Neuronal stem cell (in vitro differentiated cells): ENCODE measurements around the gene TIMP2.

Experiments used
- DNase-seq: peaks from one replicate; pipeline ENCODE4 v3.0.0-alpha.2; 2013; ENCODE audit warnings: low spot score
- H2AFZ ChIP-seq: one replicate; pipeline ENCODE4 v1.6.1; 2013; ENCODE audit warnings: mild to moderate bottlenecking, low read length, inconsistent platforms
- H2AK5ac ChIP-seq: 2 replicates; pipeline ENCODE4 v1.6.1; 2013; ENCODE audit warnings: low read depth, mild to moderate bottlenecking, inconsistent platforms, low read length, moderate library complexity, mixed read lengths
- H2BK120ac ChIP-seq: 2 replicates; pipeline ENCODE4 v1.6.1; 2013; ENCODE audit warnings: low read depth, mild to moderate bottlenecking, inconsistent platforms, low read length, moderate library complexity, mixed read lengths
- H2BK12ac ChIP-seq: one replicate; pipeline ENCODE4 v1.6.1; 2013; ENCODE audit warnings: low read length, inconsistent platforms
- H2BK15ac ChIP-seq: 2 replicates; pipeline ENCODE4 v1.6.1; 2013; ENCODE audit warnings: mild to moderate bottlenecking, low read length, inconsistent platforms, mixed read lengths
- H2BK5ac ChIP-seq: one replicate; pipeline ENCODE4 v1.6.1; 2013; ENCODE audit warnings: inconsistent platforms, mild to moderate bottlenecking, low read length, moderate library complexity
- H3K14ac ChIP-seq: one replicate; pipeline ENCODE4 v1.6.1; 2013; ENCODE audit warnings: low read length, inconsistent platforms
- H3K18ac ChIP-seq: 2 replicates; pipeline ENCODE4 v1.6.1; 2013; ENCODE audit warnings: low read length, inconsistent platforms
- H3K23ac ChIP-seq: 2 replicates; pipeline ENCODE4 v1.6.1; 2013; ENCODE audit warnings: low read depth, mild to moderate bottlenecking, mixed read lengths, low read length, inconsistent platforms; ENCODE audit not compliant: poor library complexity
- H3K27ac ChIP-seq: replicated peaks from 3 replicates; pipeline ENCODE4 v1.5.1; 2013; ENCODE audit warnings: low read length, inconsistent platforms
- H3K27me3 ChIP-seq, 3 experiments: 2 replicates each; pipeline ENCODE4 v1.6.1; 2013; ENCODE audit warnings: low read length in 3 of 3, mild to moderate bottlenecking in 2 of 3, inconsistent platforms in 1 of 3, low read depth in 1 of 3, mixed read lengths in 1 of 3, moderate library complexity in 1 of 3; ENCODE audit not compliant: control insufficient read depth in 3 of 3, insufficient read depth in 3 of 3
- H3K36me3 ChIP-seq, 2 donors: replicated peaks in 1 of 2; 2 replicates each; pipeline ENCODE4 v1.6.1; 2013; ENCODE audit warnings: low read length in 2 of 2; ENCODE audit not compliant: control insufficient read depth in 2 of 2, insufficient read depth in 2 of 2
- H3K4ac ChIP-seq: 2 replicates; pipeline ENCODE4 v1.6.1; 2013; ENCODE audit warnings: inconsistent platforms, mild to moderate bottlenecking, low read length, moderate library complexity
- H3K4me1 ChIP-seq, 2 donors: 1 replicate in 1 of 2; 2 replicates in 1 of 2; pipeline ENCODE4 v1.6.1; 2013; ENCODE audit warnings: low read length in 2 of 2, low read depth in 1 of 2; ENCODE audit not compliant: control insufficient read depth in 2 of 2, insufficient read depth in 1 of 2
- H3K4me2 ChIP-seq: one replicate; pipeline ENCODE4 v1.6.1; 2013; ENCODE audit warnings: mild to moderate bottlenecking, low read length, inconsistent platforms; ENCODE audit not compliant: insufficient read depth, poor library complexity, severe bottlenecking
- H3K4me3 ChIP-seq, 2 donors: 2 replicates each; pipeline ENCODE4 v1.5.1; 2013; ENCODE audit warnings: low read length in 2 of 2, mild to moderate bottlenecking in 2 of 2, inconsistent platforms in 1 of 2, moderate library complexity in 1 of 2
- H3K79me1 ChIP-seq: one replicate; pipeline ENCODE4 v1.6.1; 2013; ENCODE audit warnings: low read depth, mild to moderate bottlenecking, inconsistent platforms, low read length, moderate library complexity
- H3K9ac ChIP-seq: one replicate; pipeline ENCODE4 v1.6.1; 2013; ENCODE audit warnings: mild to moderate bottlenecking, low read depth, low read length, inconsistent platforms; ENCODE audit not compliant: poor library complexity
- H3K9me3 ChIP-seq, 2 donors: replicated peaks in 1 of 2; 2 replicates each; pipeline versions ENCODE3 to v1.6.1; 2013; ENCODE audit warnings: low read length in 2 of 2, mild to moderate bottlenecking in 2 of 2, inconsistent platforms in 1 of 2, low read depth in 1 of 2, mixed read lengths in 1 of 2, moderate library complexity in 1 of 2; ENCODE audit not compliant: control insufficient read depth in 2 of 2, insufficient read depth in 1 of 2
- H4K8ac ChIP-seq: one replicate; pipeline ENCODE4 v1.6.1; 2013; ENCODE audit warnings: low read depth, mild to moderate bottlenecking, inconsistent platforms, low read length, moderate library complexity
- H4K91ac ChIP-seq: one replicate; pipeline ENCODE4 v1.6.1; 2013; ENCODE audit warnings: low read length, low read depth, mild to moderate bottlenecking, inconsistent platforms; ENCODE audit not compliant: poor library complexity
- WGBS, 2 donors: extraction: QIAGEN DNeasy Blood & Tissue Kit; methylation state at CpG; one replicate each; pipeline ENCODE4 v1.1.7; 2013; ENCODE audit warnings: missing lambda C conversion rate in 2 of 2, mixed read lengths in 1 of 2; ENCODE audit not compliant: insufficient read length in 2 of 2, insufficient replicate concordance in 1 of 2; ENCODE audit errors: extremely low coverage in 2 of 2; 5-methylcytosine and 5-hydroxymethylcytosine counted together

TIMP2 gene

GRCh38 chr17:78925662-78926555 lies 722 bp upstream of the TIMP2 start:
- Histone ChIP-seq H3K4ac (peak overlapping the region; percentile 80), H2BK120ac (no peak overlapping the region), H3K27me3 (no peaks in the 10 kb centered on the region), H4K8ac (no peak overlapping the region), H3K18ac (peak overlapping the region; percentile 99), H2AFZ (peak overlapping the region; percentile 99), H3K4me2 (peak overlapping the region; percentile 71), H3K27ac (peak overlapping the region; percentile 52), H3K4me3 (peak overlapping the region; percentile 60 to 77), H2BK15ac (peak overlapping the region; percentile 87), H2BK5ac (peak overlapping the region; percentile 96), H3K9me3 (no peaks in the 10 kb centered on the region), H3K79me1 (peaks cover 4% of the 10 kb centered on the region), H4K91ac (peak overlapping the region; percentile 88), H3K36me3 (peaks cover 2 to 6% of the 10 kb centered on the region in 2 donors), H3K23ac (no peak overlapping the region), H3K4me1 (peaks cover 24 to 30% of the 10 kb centered on the region in 2 donors), H2AK5ac (peak overlapping the region; percentile 92), H2BK12ac (no peak overlapping the region), H3K14ac (no peak overlapping the region), H3K9ac (peak overlapping the region; percentile 90)
- no CpG with 5 or more reads among the region's 33 CpGs for WGBS, 2 donors
- DNase-seq: no peak

- no peak overlapping the region for H3K27ac ChIP-seq
- peaks cover 30 to 34% of the 10 kb centered on the region in 2 donors for H3K4me1 ChIP-seq
- H4K8ac ChIP-seq: no peak overlapping the region
- H2BK5ac ChIP-seq: peak overlapping the region; percentile 84
- peak overlapping the region; percentile 3 for H2BK15ac ChIP-seq
- H3K79me1 ChIP-seq: peaks cover 11% of the 10 kb centered on the region
- H3K4me2 ChIP-seq: peak overlapping the region; percentile 91
- H3K4me3 ChIP-seq: peak overlapping the region; percentile 60 to 82
- H2BK12ac ChIP-seq: no peak overlapping the region
- H3K18ac ChIP-seq: peak overlapping the region; percentile 93
- no peak for DNase-seq
- no CpG with 5 or more reads among the region's 64 CpGs for whole genome bisulfite sequencing, 2 donors
- H2BK120ac ChIP-seq: peak overlapping the region; percentile 85
- H3K9ac ChIP-seq: peak overlapping the region; percentile 78
- H3K4ac ChIP-seq: no peak overlapping the region
- peak overlapping the region; percentile 78 for H2AFZ ChIP-seq
- H3K23ac ChIP-seq: peak overlapping the region; percentile 22
- no peak overlapping the region for H4K91ac ChIP-seq
- H2AK5ac ChIP-seq: peak overlapping the region; percentile 95
- H3K36me3 ChIP-seq: peaks cover 2 to 6% of the 10 kb centered on the region in 2 donors
- H3K14ac ChIP-seq: no peak overlapping the region
- peaks cover 0 to 2% of the 10 kb centered on the region in 2 donors for H3K9me3 ChIP-seq
- H3K27me3 ChIP-seq: no peaks in the 10 kb centered on the region
Measured at GRCh38 chr17:78924481-78925151, 571 bp downstream of the TIMP2 start.

DNA sequence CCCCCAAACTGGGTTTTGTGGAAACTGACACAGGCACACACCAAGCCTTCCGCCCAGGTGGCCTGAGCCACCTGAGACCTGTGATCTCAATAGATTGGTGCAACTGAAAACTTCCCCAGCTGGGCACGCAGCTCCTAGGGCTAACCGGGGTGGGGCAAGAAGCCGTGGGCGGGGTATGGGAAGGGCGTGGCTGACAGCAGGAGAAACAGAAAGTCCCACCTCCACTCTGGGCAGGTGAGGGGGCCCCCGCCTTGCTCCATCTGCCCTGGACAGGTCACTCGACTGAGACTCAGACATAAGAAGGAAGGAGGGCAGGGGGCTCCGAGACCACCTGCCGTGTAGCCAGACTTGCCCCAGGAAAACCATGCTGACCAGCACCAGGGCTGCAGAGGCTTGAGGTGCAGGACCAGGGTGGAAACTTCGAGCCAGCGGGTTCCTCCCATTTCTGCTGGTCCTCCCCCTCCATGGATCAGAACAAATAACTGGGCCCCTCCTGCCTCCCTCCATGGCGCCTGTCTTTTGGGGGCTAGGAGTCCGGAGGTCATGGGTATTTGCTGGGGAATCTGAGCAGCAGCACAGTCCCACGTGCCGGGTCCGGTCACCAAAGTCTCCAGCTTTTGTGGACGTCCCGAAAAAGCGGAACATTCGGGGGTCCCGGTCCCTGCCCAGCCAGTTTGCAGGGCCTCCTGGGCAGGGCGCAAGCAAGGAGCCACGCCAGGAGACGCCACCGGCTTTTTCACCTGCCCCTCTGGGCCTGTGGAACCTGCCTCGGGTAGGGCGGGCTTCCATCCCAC lies 1.3 kb downstream of the TIMP2 start:
- Histone ChIP-seq H2BK120ac (peak overlapping the region; percentile 85), H3K27me3 (no peaks in the 10 kb centered on the region), H3K4me1 (peaks cover 33 to 34% of the 10 kb centered on the region in 2 donors), H3K18ac (peak overlapping the region; percentile 93), H2AFZ (peak overlapping the region; percentile 78), H2BK5ac (peak overlapping the region; percentile 84), H2AK5ac (peak overlapping the region; percentile 95), H3K36me3 (peaks cover 2 to 6% of the 10 kb centered on the region in 2 donors), H3K23ac (peak overlapping the region; percentile 22), H4K91ac (no peak overlapping the region), H3K14ac (peak overlapping the region; percentile 14), H3K27ac (no peak overlapping the region), H3K4me2 (peak overlapping the region; percentile 91), H3K9ac (peak overlapping the region; percentile 53), H2BK15ac (peak overlapping the region; percentile 3), H3K9me3 (peaks cover 0 to 2% of the 10 kb centered on the region in 2 donors), H3K79me1 (peaks cover 16% of the 10 kb centered on the region), H2BK12ac (no peak overlapping the region), H3K4me3 (peak overlapping the region; percentile 60 to 82), H4K8ac (no peak overlapping the region), H3K4ac (no peak overlapping the region)
- no CpG with 5 or more reads among the region's 28 CpGs for WGBS, 2 donors
- no peak for DNase-seq
